ENCODE measurements around the gene DNAJC3. TPM values are rescaled to one million over a fixed set of nuclear protein-coding genes. Genes with fewer than 3 reads are reported as not detected.

The DNAJC3 gene
- total and polyA plus RNA-seq, 2 experiments from 2014 or later, result 19.5 to 27.5 TPM

GRCh38 chr13:95643936-95644598 is 32.9 kb upstream of the DNAJC3 start:
- Mint-ChIP-seq H3K4me3 (peak overlapping the region; percentile 89), H3K9me3 (no peaks in the 10 kb centered on the region; the same call in 2 of the 3 replicates), H3K27me3 (ENCODE audit: insufficient read depth, low read depth, poor library complexity) (peaks cover 11% of the 10 kb centered on the region), H3K4me1 (peaks cover 21% of the 10 kb centered on the region), H3K27ac (no peak overlapping the region), H3K36me3 (ENCODE audit: low read depth) (peaks cover 16% of the 10 kb centered on the region)
- Histone ChIP-seq H3K4me1 (ENCODE audit: insufficient read depth) (peaks cover 15% of the 10 kb centered on the region), H3K9me2 (ENCODE audit: insufficient read depth) (no peaks in the 10 kb centered on the region), H3K4me2 (peak overlapping the region; percentile 92), H3K27ac (ENCODE audit: low read depth) (no peak overlapping the region), H3K36me3 (ENCODE audit: insufficient read depth) (no peaks in the 10 kb centered on the region), H3K27me3 (ENCODE audit: insufficient read depth) (peaks cover 21% of the 10 kb centered on the region), H3K79me2 (replicated peaks; ENCODE audit: insufficient read depth) (0 out of 2 replicates have a peak, but pooled peaks cover 5% of the 10 kb centered on the region), H3K4me3 (peak overlapping the region; percentile 80), H4K20me1 (replicated peaks; ENCODE audit: insufficient read depth) (no peaks in the 10 kb centered on the region), H3F3A (replicated peaks; ENCODE audit: low read depth) (no peaks in the 10 kb centered on the region), H2AFZ (peak overlapping the region; percentile 89)
- TF ChIP-seq REST (IDR thresholded peaks at IDR 0.05; ENCODE audit: unreplicated experiment) (no peak), JUNB (IDR thresholded peaks at IDR 0.05; ENCODE audit: unreplicated experiment) (no peak), ETS1 (IDR thresholded peaks at IDR 0.05) (no peak), ZNF331 (CRISPR knock-in tag; IDR thresholded peaks at IDR 0.05; ENCODE audit: low read depth) (no peak), ZNF114 (CRISPR knock-in tag; IDR thresholded peaks at IDR 0.05) (no peak), STAT1 (IDR thresholded peaks at IDR 0.05; ENCODE audit: unreplicated experiment) (no peak), CREB1 (CRISPR knock-in tag; IDR thresholded peaks at IDR 0.05; ENCODE audit: low read depth) (no peak), EZH2 (IDR thresholded peaks at IDR 0.05; ENCODE audit: low read depth, unreplicated experiment) (no peak), NANOG (IDR thresholded peaks at IDR 0.05; ENCODE audit: borderline replicate concordance) (no peak), CTCF (conservative IDR thresholded peaks at IDR 0.05; ENCODE audit: low read depth in 2 of 2) (no peak), ZNF462 (CRISPR knock-in tag; IDR thresholded peaks at IDR 0.05) (no peak), POLR2AphosphoS5 (IDR thresholded peaks at IDR 0.05; ENCODE audit: low read depth) (no peak; the same call in 1 of the 2 replicates)
- DNase-seq (ENCODE audit: low spot score), result peak; percentile 69
- peak; percentile 45 for ATAC-seq

Measured in GM23338 (cell line).